HG02981 (cell line): ENCODE results near the gene PLCD3.
A peak's percentile ranks its signal among the peaks of the same experiment; 100 is the strongest.

Source experiments
- ATAC-seq: cut with Tn5 transposase; IDR thresholded peaks from one replicate; pipeline ENCODE4 v1.9.1; 2021; ENCODE audit warnings: mild to moderate bottlenecking, moderate library complexity; ENCODE audit not compliant: unreplicated experiment

PLCD3 gene

GRCh38 chr17:45081047-45081703, 51.1 kb downstream of the PLCD3 start:
- no peak for ATAC-seq

GRCh38 chr17:45077643-45078042, 54.7 kb downstream of the PLCD3 start:
- no peak for ATAC-seq

- ATAC-seq: no peak
Measured at GRCh38 chr17:45073414-45074070, 58.8 kb downstream of the PLCD3 start.

- ATAC-seq: no peak
Measured at GRCh38 chr17:45070809-45071208, 61.5 kb downstream of the PLCD3 start.

- no peak for ATAC-seq
Measured at GRCh38 chr17:45070001-45070400, 62.3 kb downstream of the PLCD3 start.

- no peak for ATAC-seq
Measured at GRCh38 chr17:45067637-45068036, 64.7 kb downstream of the PLCD3 start.

- no peak for ATAC-seq
Measured at GRCh38 chr17:45063198-45063597, 69.1 kb downstream of the PLCD3 start.

GRCh38 chr17:45061606-45062205, 70.6 kb downstream of the PLCD3 start:
- ATAC-seq: no peak

- ATAC-seq: peak; percentile 88
Measured at GRCh38 chr17:45060797-45061605, 71.3 kb downstream of the PLCD3 start, which contains the start of gene NMT1. Gene NMT1, plus strand, starts transcription at chr17:45061317. Its CDS starts 13 bp downstream, at chr17:45061330.

- no peak for ATAC-seq
Measured at GRCh38 chr17:45060382-45060796, 71.9 kb downstream of the PLCD3 start.
